Type B pancreatic cell (in vitro differentiated cells): ENCODE measurements around the gene NBAS. TPM values are rescaled to one million over a fixed set of nuclear protein-coding genes. Genes with fewer than 3 reads are reported as not detected.

Experiments
- DNase-seq: peaks from one replicate; pipeline ENCODE4 v3.0.0; 2021; ENCODE audit warnings: mixed read lengths; ENCODE audit not compliant: unreplicated experiment; ENCODE audit errors: extremely low spot score
- H3K27ac Mint-ChIP-seq: 2 replicates; pipeline ENCODE4 v1.8.0; 2021; ENCODE audit warnings: mild to moderate bottlenecking, mixed read lengths
- H3K27me3 Mint-ChIP-seq: 2 replicates; pipeline ENCODE4 v1.8.0; 2021; ENCODE audit warnings: mixed read lengths
- H3K36me3 Mint-ChIP-seq: 2 replicates; pipeline ENCODE4 v1.8.0; 2021; ENCODE audit warnings: mixed read lengths
- H3K4me1 Mint-ChIP-seq: one replicate; pipeline ENCODE4 v1.8.0; 2021; ENCODE audit warnings: mixed read lengths; ENCODE audit not compliant: unreplicated experiment
- H3K4me3 Mint-ChIP-seq: 2 replicates; pipeline ENCODE4 v1.8.0; 2021; ENCODE audit warnings: mild to moderate bottlenecking, mixed read lengths
- H3K9me3 Mint-ChIP-seq: 2 replicates; pipeline ENCODE4 v1.8.0; 2021; ENCODE audit warnings: mixed read lengths
- total RNA-seq: library from RNA; stranded (reverse); gene quantifications from 2 replicates; pipeline ENCODE4 v1.2.1, GENCODE V29; 2021; ENCODE audit warnings: low replicate concordance
- TF ChIP-seq, protein P1 (sequence below): fragments of 200-600 bp; sonication (generic); conservative IDR thresholded peaks from 2 replicates; pipeline ENCODE4 v1.5.0; 2021; ENCODE audit warnings: antibody characterized with exemption, mild to moderate bottlenecking

The NBAS gene
- total RNA-seq, 1 donor from 2014 or later, result 53.5 TPM

DNA sequence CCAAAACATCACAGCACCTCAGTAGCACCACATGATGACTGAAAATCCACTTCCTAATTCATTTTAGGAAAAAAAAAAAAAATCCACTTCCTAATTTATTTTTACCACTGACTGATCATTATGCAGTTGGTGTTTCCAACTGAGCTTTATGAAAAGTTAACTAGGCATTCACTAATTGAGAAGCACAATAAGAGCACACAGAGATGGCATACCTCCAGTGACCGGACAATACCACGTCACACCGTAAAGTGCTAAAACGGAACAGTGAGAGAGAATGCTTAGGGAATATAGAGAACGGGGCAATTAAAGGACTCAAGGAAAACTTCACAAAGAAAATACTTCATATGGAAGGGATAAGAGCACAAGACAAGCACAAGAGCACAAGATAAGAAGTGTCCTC is 212.5 kb downstream of the NBAS start:
- Mint-ChIP-seq H3K27ac (no peak overlapping the region), H3K4me1 (no peaks in the 10 kb centered on the region), H3K9me3 (peaks cover 7% of the 10 kb centered on the region), H3K4me3 (no peak overlapping the region), H3K36me3 (peaks cover 55% of the 10 kb centered on the region), H3K27me3 (no peaks in the 10 kb centered on the region)
- no peak for DNase-seq
- TF ChIP-seq, protein P1, sequence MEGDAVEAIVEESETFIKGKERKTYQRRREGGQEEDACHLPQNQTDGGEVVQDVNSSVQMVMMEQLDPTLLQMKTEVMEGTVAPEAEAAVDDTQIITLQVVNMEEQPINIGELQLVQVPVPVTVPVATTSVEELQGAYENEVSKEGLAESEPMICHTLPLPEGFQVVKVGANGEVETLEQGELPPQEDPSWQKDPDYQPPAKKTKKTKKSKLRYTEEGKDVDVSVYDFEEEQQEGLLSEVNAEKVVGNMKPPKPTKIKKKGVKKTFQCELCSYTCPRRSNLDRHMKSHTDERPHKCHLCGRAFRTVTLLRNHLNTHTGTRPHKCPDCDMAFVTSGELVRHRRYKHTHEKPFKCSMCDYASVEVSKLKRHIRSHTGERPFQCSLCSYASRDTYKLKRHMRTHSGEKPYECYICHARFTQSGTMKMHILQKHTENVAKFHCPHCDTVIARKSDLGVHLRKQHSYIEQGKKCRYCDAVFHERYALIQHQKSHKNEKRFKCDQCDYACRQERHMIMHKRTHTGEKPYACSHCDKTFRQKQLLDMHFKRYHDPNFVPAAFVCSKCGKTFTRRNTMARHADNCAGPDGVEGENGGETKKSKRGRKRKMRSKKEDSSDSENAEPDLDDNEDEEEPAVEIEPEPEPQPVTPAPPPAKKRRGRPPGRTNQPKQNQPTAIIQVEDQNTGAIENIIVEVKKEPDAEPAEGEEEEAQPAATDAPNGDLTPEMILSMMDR, result no peak

DNA sequence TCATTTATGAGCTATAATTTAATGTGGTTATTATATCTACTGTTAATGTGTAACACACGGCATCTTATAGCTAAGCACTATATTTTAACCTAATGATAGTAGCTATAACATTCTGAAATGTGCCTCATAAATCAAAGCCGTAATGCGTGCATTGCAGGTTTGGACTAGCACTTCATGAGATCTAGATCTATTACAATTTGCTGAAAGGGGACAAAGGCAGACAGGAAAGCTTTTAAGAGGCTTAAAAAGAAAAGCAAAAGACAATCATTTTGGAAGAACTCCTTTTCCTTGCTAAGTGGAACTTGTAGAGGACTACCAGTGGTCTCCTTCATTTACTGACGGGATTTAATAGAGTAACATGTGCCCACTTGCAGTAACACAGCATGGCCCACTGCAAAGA is 213.1 kb downstream of the NBAS start:
- Mint-ChIP-seq H3K4me1 (no peaks in the 10 kb centered on the region), H3K36me3 (peaks cover 53% of the 10 kb centered on the region), H3K27ac (no peak overlapping the region)

GRCh38 chr2:15346624-15347023 is 214.5 kb downstream of the NBAS start:
- no peak for DNase-seq
- Mint-ChIP-seq H3K27me3 (no peaks in the 10 kb centered on the region), H3K9me3 (peaks cover 7% of the 10 kb centered on the region), H3K4me3 (no peak overlapping the region), H3K36me3 (peaks cover 45% of the 10 kb centered on the region), H3K4me1 (no peaks in the 10 kb centered on the region), H3K27ac (no peak overlapping the region)
- TF ChIP-seq, protein P1, result no peak

More for the DNA sequence above, 213.1 kb downstream of the NBAS start:
- no peak for DNase-seq
- Mint-ChIP-seq H3K4me3 (no peak overlapping the region), H3K27me3 (no peaks in the 10 kb centered on the region), H3K9me3 (peaks cover 7% of the 10 kb centered on the region)
- TF ChIP-seq, protein P1, result no peak

GRCh38 chr2:15337996-15338666 is 223.0 kb downstream of the NBAS start:
- Mint-ChIP-seq H3K4me1 (no peaks in the 10 kb centered on the region), H3K27me3 (no peaks in the 10 kb centered on the region), H3K9me3 (no peaks in the 10 kb centered on the region), H3K36me3 (peaks cover 29% of the 10 kb centered on the region), H3K27ac (peak overlapping the region; percentile 33), H3K4me3 (peak overlapping the region; percentile 8)
- no peak for DNase-seq
- TF ChIP-seq, protein P1, result no peak

- TF ChIP-seq, protein P1, result no peak
- Mint-ChIP-seq H3K9me3 (no peaks in the 10 kb centered on the region), H3K36me3 (peaks cover 17% of the 10 kb centered on the region), H3K4me1 (no peaks in the 10 kb centered on the region), H3K27ac (no peak overlapping the region), H3K4me3 (no peak overlapping the region), H3K27me3 (no peaks in the 10 kb centered on the region)
- DNase-seq, result no peak
Observed at GRCh38 chr2:15334644-15335326, 226.3 kb downstream of the NBAS start.
